Peyer's patch (tissue), 4 donors: ENCODE results near the gene PPY. TPM values are rescaled to one million over a fixed set of nuclear protein-coding genes. Genes with fewer than 3 reads are reported as not detected.

ENCODE experiments used
- DNase-seq, 3 donors: peaks; one replicate each; pipeline ENCODE4 v3.0.0-alpha.2; 2017 to 2019
- H3K27ac ChIP-seq, 4 donors: fragments of 200-600 bp; sonication (generic); one replicate each; pipeline ENCODE4 v1.5.1; 2016 to 2019
- H3K27me3 ChIP-seq, 2 donors: fragments of 200-600 bp; sonication (generic); one replicate each; pipeline ENCODE4 v1.5.1; 2019
- H3K36me3 ChIP-seq, 3 donors: fragments of 200-600 bp; sonication (generic); one replicate each; pipeline ENCODE4 v1.5.1; 2016 to 2019
- H3K4me1 ChIP-seq, 4 donors: fragments of 200-600 bp; sonication (generic); one replicate each; pipeline ENCODE4 v1.5.1; 2016 to 2019
- H3K4me3 ChIP-seq, 4 donors: fragments of 200-600 bp; sonication (generic); 1 replicate in 3 of 4; 2 replicates in 1 of 4; pipeline ENCODE4 v1.5.1; 2016 to 2019; ENCODE audit warnings: mild to moderate bottlenecking in 1 of 4
- H3K9me3 ChIP-seq, 4 donors: fragments of 200-600 bp; sonication (generic); one replicate each; pipeline ENCODE4 v1.5.1; 2016 to 2019; ENCODE audit warnings: mild to moderate bottlenecking in 1 of 4
- CTCF ChIP-seq, 6 experiments: fragments of 450-650 bp in 4 of 6; fragments of 200-600 bp in 2 of 6; sonication (generic) in 1 of 6; IDR thresholded peaks; one replicate each; pipeline ENCODE4 v1.5.1; 2017 to 2019; ENCODE audit warnings: antibody characterized with exemption in 6 of 6, mild to moderate bottlenecking in 3 of 6, moderate library complexity in 1 of 6
- POLR2A ChIP-seq, 2 donors: fragments of 450-650 bp; IDR thresholded peaks; one replicate each; pipeline ENCODE4 v1.5.1; 2017; ENCODE audit warnings: antibody characterized with exemption in 2 of 2, mild to moderate bottlenecking in 2 of 2, moderate library complexity in 2 of 2
- total RNA-seq, 4 donors: library from RNA; depleted of rRNA; stranded (reverse); fragments of >200 nt; gene quantifications; one replicate each; pipeline ENCODE4 v1.1.0, GENCODE V29; 2016

Gene PPY
- total RNA-seq, 4 donors from 2014 or later: not detected

- peaks cover 0 to 22% of the 10 kb centered on the region in 2 donors for H3K27me3 ChIP-seq
- peak in 2 of 3 donors; percentile 44 to 78 for DNase-seq
Observed at GRCh38 chr17:43905985-43906852, 36.1 kb downstream of the PPY start.

GRCh38 chr17:43905400-43905984 is 36.8 kb downstream of the PPY start:
- Histone ChIP-seq H3K4me3 (peak overlapping the region in 1 of 4 donors; percentile 67), H3K27ac (no peak overlapping the region), H3K36me3 (no peaks in the 10 kb centered on the region), H3K4me1 (peaks cover 5 to 30% (median 20%) of the 10 kb centered on the region in 4 donors), H3K27me3 (peaks cover 0 to 22% of the 10 kb centered on the region in 2 donors), H3K9me3 (no peaks in the 10 kb centered on the region)
- TF ChIP-seq CTCF (IDR thresholded peaks at IDR 0.05) (no peak), POLR2A (IDR thresholded peaks at IDR 0.05) (no peak)
- DNase-seq: no peak

More at GRCh38 chr17:43905985-43906852, 36.1 kb downstream of the PPY start:
- H3K27ac ChIP-seq: peak overlapping the region; percentile 62 to 85 (median 67)
- TF ChIP-seq POLR2A (IDR thresholded peaks at IDR 0.05): no peak
- TF ChIP-seq CTCF (IDR thresholded peaks at IDR 0.05): no peak
- H3K9me3 ChIP-seq: no peaks in the 10 kb centered on the region
- H3K4me3 ChIP-seq: peak overlapping the region; percentile 36 to 67 (median 54)
- H3K36me3 ChIP-seq: no peaks in the 10 kb centered on the region
- H3K4me1 ChIP-seq: peaks cover 5 to 23% (median 18%) of the 10 kb centered on the region in 4 donors

GRCh38 chr17:43901861-43902589 is 40.3 kb downstream of the PPY start:
- TF ChIP-seq CTCF (IDR thresholded peaks at IDR 0.05) (no peak), POLR2A (IDR thresholded peaks at IDR 0.05) (no peak)
- no peaks in the 10 kb centered on the region for H3K36me3 ChIP-seq
- H3K4me1 ChIP-seq: peaks cover 5 to 29% (median 16%) of the 10 kb centered on the region in 4 donors
- no peak for DNase-seq
- peaks cover 0 to 13% of the 10 kb centered on the region in 2 donors for H3K27me3 ChIP-seq
- no peak overlapping the region for H3K27ac ChIP-seq
- H3K9me3 ChIP-seq: no peaks in the 10 kb centered on the region
- H3K4me3 ChIP-seq: no peak overlapping the region

DNA sequence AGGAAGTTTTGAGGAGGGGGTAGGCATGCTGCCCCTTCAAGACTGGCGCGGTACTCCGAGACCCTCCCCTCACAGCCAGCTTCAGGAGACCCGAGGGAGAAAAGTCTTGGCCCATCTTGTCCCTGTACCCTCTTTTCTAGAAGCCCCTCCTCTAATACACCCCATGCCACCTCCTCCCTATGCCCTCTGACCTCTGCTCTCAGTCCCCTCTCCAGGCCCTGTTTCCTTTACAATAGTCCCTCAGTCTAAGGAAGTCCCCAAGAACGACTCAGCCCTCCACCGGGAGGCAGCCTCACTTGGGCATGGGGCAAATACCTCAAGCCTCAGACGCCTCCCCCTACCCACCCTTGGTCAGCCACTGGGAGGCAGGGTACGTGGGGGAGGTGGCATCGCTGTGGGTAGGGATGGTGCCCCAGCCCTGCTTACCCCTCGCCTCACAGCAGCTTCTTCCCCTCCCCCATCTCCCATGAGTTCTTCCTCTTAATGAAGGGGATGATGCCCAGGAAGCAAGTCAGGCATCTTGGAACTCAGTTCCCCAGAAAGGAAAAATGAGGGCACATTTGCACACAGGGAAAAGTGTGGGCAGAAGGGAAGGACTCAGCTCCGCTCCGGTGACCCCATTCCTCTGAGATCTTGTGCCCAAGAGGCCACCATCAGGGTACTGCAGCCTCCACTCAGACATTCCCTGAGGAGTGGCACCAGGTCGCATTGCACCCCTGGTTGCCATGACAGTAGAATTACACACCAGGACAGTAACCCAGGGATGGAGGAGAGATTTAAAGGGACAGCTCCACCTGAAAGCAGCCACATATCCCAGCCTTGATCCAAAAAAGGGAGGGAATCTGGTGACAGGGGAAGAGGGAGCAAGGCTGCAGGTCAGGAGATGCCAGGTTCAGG is 41.2 kb downstream of the PPY start:
- DNase-seq: no peak
- Histone ChIP-seq H3K27ac (no peak overlapping the region), H3K4me3 (peak overlapping the region in 3 of 4 donors; percentile 46 to 54 (median 48)), H3K27me3 (peaks cover 0 to 5% of the 10 kb centered on the region in 2 donors), H3K36me3 (no peaks in the 10 kb centered on the region), H3K4me1 (peaks cover 0 to 20% (median 10%) of the 10 kb centered on the region in 4 donors), H3K9me3 (no peaks in the 10 kb centered on the region)
- no peak for TF ChIP-seq CTCF (IDR thresholded peaks at IDR 0.05)
- no peak for TF ChIP-seq POLR2A (IDR thresholded peaks at IDR 0.05)
